Endothelial cell of umbilical vein (primary cell): ENCODE data around the gene SGK1.
"Not testable (repeated sequence)": the region's sequence is repeated elsewhere in the genome, so short reads cannot be mapped to it uniquely, and the experiment has no call there.

Experiments
- EZH2 ChIP-seq: IDR thresholded peaks from 2 replicates; pipeline ENCODE4 v1.6.1; 2012; ENCODE audit warnings: borderline replicate concordance, low read depth, mild to moderate bottlenecking, moderate library complexity, low read length, inconsistent platforms; ENCODE audit not compliant: severe bottlenecking
- JUN ChIP-seq: IDR thresholded peaks from 2 replicates; pipeline ENCODE4 v1.6.1; 2011; ENCODE audit warnings: borderline replicate concordance, low read depth; ENCODE audit not compliant: insufficient read length, insufficient read depth
- MAX ChIP-seq: IDR thresholded peaks from 2 replicates; pipeline ENCODE4 v1.6.1; 2011; ENCODE audit not compliant: insufficient read depth, insufficient read length
- POLR2A ChIP-seq: IDR thresholded peaks from 2 replicates; pipeline ENCODE4 v1.6.1; 2012; ENCODE audit warnings: low read depth, mild to moderate bottlenecking, control low read depth, low read length
- POLR2AphosphoS5 ChIP-seq: IDR thresholded peaks from 2 replicates; pipeline ENCODE4 v1.6.1; 2012; ENCODE audit warnings: low read depth, mild to moderate bottlenecking, control low read depth, low read length, moderate library complexity; ENCODE audit not compliant: insufficient read depth
- TF ChIP-seq, protein P1 (sequence below), 2 donors: IDR thresholded peaks; 1 replicate in 1 of 2; 2 replicates in 1 of 2; pipeline ENCODE4 v1.5.1; 2011; ENCODE audit warnings: low read length in 2 of 2, mild to moderate bottlenecking in 2 of 2, moderate library complexity in 2 of 2, control low read depth in 1 of 2, inconsistent platforms in 1 of 2, low read depth in 1 of 2; ENCODE audit not compliant: insufficient read depth in 1 of 2; ENCODE audit errors: extremely low read depth in 1 of 2

DNA sequence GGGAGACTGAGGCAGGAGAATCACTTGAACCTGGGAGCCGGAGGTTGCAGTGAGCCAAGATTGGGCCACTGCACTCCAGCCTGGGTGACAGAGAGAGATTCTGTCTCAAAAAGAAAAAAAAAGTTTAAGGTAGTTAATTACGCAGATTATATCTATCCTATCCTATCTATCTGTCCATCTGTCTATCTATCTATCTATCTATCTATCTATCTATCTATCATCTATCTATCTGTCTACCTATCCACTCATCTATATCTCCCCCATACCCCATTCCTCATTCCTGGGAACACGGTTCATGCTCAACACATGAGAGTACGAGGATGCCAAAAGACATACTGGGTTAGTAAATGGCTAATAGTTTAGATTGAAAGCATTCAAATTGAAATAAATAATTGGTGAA lies 8.3 kb upstream of the SGK1 start:
- TF ChIP-seq, protein P1, sequence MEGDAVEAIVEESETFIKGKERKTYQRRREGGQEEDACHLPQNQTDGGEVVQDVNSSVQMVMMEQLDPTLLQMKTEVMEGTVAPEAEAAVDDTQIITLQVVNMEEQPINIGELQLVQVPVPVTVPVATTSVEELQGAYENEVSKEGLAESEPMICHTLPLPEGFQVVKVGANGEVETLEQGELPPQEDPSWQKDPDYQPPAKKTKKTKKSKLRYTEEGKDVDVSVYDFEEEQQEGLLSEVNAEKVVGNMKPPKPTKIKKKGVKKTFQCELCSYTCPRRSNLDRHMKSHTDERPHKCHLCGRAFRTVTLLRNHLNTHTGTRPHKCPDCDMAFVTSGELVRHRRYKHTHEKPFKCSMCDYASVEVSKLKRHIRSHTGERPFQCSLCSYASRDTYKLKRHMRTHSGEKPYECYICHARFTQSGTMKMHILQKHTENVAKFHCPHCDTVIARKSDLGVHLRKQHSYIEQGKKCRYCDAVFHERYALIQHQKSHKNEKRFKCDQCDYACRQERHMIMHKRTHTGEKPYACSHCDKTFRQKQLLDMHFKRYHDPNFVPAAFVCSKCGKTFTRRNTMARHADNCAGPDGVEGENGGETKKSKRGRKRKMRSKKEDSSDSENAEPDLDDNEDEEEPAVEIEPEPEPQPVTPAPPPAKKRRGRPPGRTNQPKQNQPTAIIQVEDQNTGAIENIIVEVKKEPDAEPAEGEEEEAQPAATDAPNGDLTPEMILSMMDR (IDR thresholded peaks at IDR 0.05; ENCODE audit: extremely low read depth in 1 of 2, insufficient read depth in 1 of 2, low read depth in 1 of 2, low read length in 2 of 2) = not testable (repeated sequence)
- not testable (repeated sequence) for TF ChIP-seq EZH2, POLR2A, MAX, JUN, POLR2AphosphoS5
